GM12892 (cell line): ENCODE measurements around the gene PRKCH.

Source experiments
- POLR2A ChIP-seq: IDR thresholded peaks from 2 replicates; pipeline ENCODE4 v1.6.1; 2011; ENCODE audit warnings: low read depth, low read length, control low read depth
- POLR2AphosphoS5 ChIP-seq: IDR thresholded peaks from 2 replicates; pipeline ENCODE4 v1.6.1; 2011; ENCODE audit warnings: low read depth, low read length, control low read depth
- TAF1 ChIP-seq: IDR thresholded peaks from 2 replicates; pipeline ENCODE4 v1.6.1; 2011; ENCODE audit warnings: low read depth, mild to moderate bottlenecking, control low read depth, low read length, borderline replicate concordance

DNA sequence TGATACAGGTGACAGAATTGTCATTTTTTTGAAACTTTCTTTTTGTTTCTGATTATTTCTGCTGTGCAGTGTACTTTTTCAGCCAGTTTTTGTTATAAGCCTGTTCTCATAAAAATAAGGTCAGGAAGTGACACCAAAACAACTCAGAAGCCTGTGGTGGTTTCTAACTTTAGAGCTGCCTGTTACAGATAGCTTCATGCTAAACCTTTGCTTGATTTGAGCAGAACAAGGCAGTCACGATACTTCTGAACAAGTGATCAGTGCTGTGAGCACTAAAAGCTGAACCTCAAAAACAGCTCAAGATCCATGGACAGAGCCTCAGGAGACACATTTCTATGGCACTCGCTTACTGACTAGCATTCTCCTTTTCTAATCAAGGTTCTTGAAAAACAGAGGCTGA is 82.0 kb downstream of the PRKCH start:
- TF ChIP-seq POLR2A (no peak), POLR2AphosphoS5 (no peak), TAF1 (no peak)
